ENCODE measurements around the gene DNAH7. TPM values are rescaled to one million over a fixed set of nuclear protein-coding genes. Genes with fewer than 3 reads are reported as not detected.

DNAH7 gene
- total and polyA plus RNA-seq, 4 experiments from 2014 or later = not detected

DNA sequence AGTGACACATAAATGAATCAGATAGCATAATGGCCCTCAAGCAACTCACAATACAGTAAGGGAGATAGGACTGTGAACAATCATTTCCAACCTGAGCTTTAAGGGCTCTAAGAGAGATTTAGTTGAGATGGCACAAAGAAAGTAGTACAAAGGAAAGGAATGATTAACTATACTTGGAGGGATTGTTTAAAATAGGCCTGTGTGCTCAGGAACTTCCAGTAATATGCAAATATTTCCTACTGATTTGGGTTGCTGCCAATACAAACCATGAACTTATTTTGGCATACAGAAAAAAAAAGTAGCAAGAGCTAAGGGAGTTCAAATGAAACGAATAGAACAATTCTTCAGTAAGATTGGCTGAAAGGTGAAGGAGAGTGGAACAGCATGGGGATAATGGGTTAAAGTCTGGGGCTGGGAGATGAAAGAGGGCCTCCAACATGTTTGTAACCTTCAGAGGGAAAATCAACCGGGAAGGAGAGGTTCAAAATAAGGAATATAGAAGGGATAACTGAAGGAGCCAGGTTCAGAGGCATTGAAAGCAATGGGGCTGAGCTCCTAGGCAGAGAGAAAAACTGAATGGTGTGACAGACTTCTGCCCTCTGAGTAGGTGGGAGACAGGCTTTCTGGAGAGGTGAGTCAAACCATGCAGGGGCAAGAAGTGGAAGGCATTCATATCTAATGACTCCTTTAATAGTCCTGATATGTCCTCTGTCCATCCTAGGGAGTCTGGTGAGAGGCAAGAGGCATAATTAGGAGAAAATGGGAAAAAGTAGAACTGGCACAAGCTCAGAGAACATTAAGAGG is 83.5 kb downstream of the DNAH7 start:
- H3K27ac ChIP-seq (ENCODE audit: low read depth, low read length) = no peak overlapping the region
- CTCF ChIA-PET (ENCODE audit: partially characterized antibody) = no interaction called here
- no peak overlapping the region for H3K4me3 Mint-ChIP-seq

DNA sequence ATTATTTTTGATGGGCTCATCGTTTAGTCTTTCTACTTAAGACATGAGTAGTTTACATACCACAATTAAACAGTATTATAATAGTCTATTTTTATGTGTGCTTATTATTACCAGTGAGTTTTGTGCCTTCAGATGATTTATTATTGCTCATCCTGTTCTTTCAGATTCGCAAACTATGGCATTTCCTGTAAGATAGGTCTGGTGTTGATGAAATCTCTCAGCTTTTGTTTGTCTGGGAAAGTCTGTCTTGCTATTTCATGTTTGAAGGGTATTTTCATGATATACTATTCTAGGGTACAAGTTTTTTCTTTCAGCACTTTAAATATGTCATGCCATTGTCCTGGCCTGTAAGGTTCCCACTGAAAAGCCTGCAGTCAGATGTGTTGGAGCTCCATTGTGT is 101.3 kb downstream of the DNAH7 start:
- Mint-ChIP-seq H3K36me3 (no peaks in the 10 kb centered on the region), H3K27me3 (peaks cover 14 to 15% of the 10 kb centered on the region in 2 donors), H3K4me1 (peaks cover 0 to 3% (median 0%) of the 10 kb centered on the region in 4 donors), H3K27ac (no peak overlapping the region), H3K9me3 (no peaks in the 10 kb centered on the region), H3K4me3 (no peak overlapping the region)
- H3K27me3 ChIP-seq (ENCODE audit: insufficient read depth, low read length) = no peaks in the 10 kb centered on the region
- no peaks in the 10 kb centered on the region for H3K4me1 ChIP-seq (ENCODE audit: insufficient read depth, low read length)
- H3K4me3 ChIP-seq (ENCODE audit: low read length in 2 of 2) = no peak overlapping the region
- H3K27ac ChIP-seq (ENCODE audit: low read depth, low read length) = no peak overlapping the region
- no peak for DNase-seq
- no peaks in the 10 kb centered on the region for H3K36me3 ChIP-seq (ENCODE audit: insufficient read depth, low read length)
- ChIA-PET CTCF (ENCODE audit: partially characterized antibody) (no interaction called here), POLR2A (ENCODE audit: partially characterized antibody) (no interaction called here)
- intact Hi-C loops (cut with micrococcal nuclease) = no loop called here
- no peaks in the 10 kb centered on the region for H3K9me3 ChIP-seq (ENCODE audit: control insufficient read depth in 1 of 2, low read length in 2 of 2)

More for the DNA sequence above, 83.5 kb downstream of the DNAH7 start:
- H3K36me3 Mint-ChIP-seq = no peaks in the 10 kb centered on the region
- no peak overlapping the region for H3K27ac Mint-ChIP-seq
- peaks cover 5 to 12% (median 8%) of the 10 kb centered on the region in 4 donors for H3K4me1 Mint-ChIP-seq
- Histone ChIP-seq H3K4me3 (ENCODE audit: low read length in 2 of 2) (no peak overlapping the region), H3K4me1 (ENCODE audit: insufficient read depth, low read length) (no peaks in the 10 kb centered on the region), H3K9me3 (ENCODE audit: control insufficient read depth in 1 of 2, low read length in 2 of 2) (no peaks in the 10 kb centered on the region), H3K27me3 (ENCODE audit: insufficient read depth, low read length) (no peaks in the 10 kb centered on the region), H3K36me3 (ENCODE audit: insufficient read depth, low read length) (no peaks in the 10 kb centered on the region)
- no peak for DNase-seq
- intact Hi-C loops (cut with micrococcal nuclease) = no loop called here
- peaks cover 5 to 8% of the 10 kb centered on the region in 2 donors for H3K27me3 Mint-ChIP-seq
- POLR2A ChIA-PET (ENCODE audit: partially characterized antibody) = no interaction called here
- peaks cover 0 to 10% (median 2%) of the 10 kb centered on the region in 8 donors for H3K9me3 Mint-ChIP-seq

GRCh38 chr2:195961873-195962272 is 106.8 kb downstream of the DNAH7 start:
- peaks cover 7 to 10% of the 10 kb centered on the region in 2 donors for H3K27me3 Mint-ChIP-seq
- ChIA-PET POLR2A (ENCODE audit: partially characterized antibody) (no interaction called here), CTCF (ENCODE audit: partially characterized antibody) (no interaction called here)
- no peak overlapping the region for H3K4me3 ChIP-seq (ENCODE audit: low read length in 2 of 2)
- intact Hi-C loops (cut with micrococcal nuclease) = no loop called here
- H3K9me3 ChIP-seq (ENCODE audit: control insufficient read depth in 1 of 2, low read length in 2 of 2) = no peaks in the 10 kb centered on the region
- H3K27ac ChIP-seq (ENCODE audit: low read depth, low read length) = no peak overlapping the region
- no peak for DNase-seq
- H3K27me3 ChIP-seq (ENCODE audit: insufficient read depth, low read length) = no peaks in the 10 kb centered on the region
- H3K4me1 ChIP-seq (ENCODE audit: insufficient read depth, low read length) = no peaks in the 10 kb centered on the region
- H3K4me1 Mint-ChIP-seq = no peaks in the 10 kb centered on the region
- H3K36me3 ChIP-seq (ENCODE audit: insufficient read depth, low read length) = no peaks in the 10 kb centered on the region
- no peaks in the 10 kb centered on the region for H3K36me3 Mint-ChIP-seq
- H3K4me3 Mint-ChIP-seq = no peak overlapping the region
- no peaks in the 10 kb centered on the region for H3K9me3 Mint-ChIP-seq
- no peak overlapping the region for H3K27ac Mint-ChIP-seq

DNA sequence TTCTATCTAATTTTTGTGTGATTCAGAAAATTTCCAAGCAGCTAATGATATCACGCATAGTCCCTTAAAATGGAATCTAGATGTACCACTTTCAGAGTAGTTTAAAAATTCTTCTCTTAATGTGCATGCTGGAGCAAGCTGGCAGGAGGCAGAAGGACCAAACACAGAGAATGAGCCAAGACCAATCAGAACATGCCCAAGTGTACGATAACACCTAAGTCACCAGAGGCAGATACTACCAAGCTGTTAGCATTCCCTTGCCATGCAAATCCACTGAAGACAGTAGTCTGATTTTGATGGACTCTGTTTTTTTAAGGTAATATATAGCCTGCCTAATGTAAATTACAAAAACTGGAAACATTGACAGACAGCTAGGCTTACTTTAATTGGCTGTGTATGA is 109.3 kb downstream of the DNAH7 start:
- H3K36me3 ChIP-seq (ENCODE audit: insufficient read depth, low read length) = no peaks in the 10 kb centered on the region
- ChIA-PET CTCF (ENCODE audit: partially characterized antibody) (no interaction called here), POLR2A (ENCODE audit: partially characterized antibody) (no interaction called here)
- no peak for DNase-seq
- H3K4me1 ChIP-seq (ENCODE audit: insufficient read depth, low read length) = no peaks in the 10 kb centered on the region
- no peak overlapping the region for H3K4me3 Mint-ChIP-seq
- H3K9me3 Mint-ChIP-seq = peaks cover 0 to 4% (median under 1%) of the 10 kb centered on the region in 8 donors
- no peaks in the 10 kb centered on the region for H3K27me3 ChIP-seq (ENCODE audit: insufficient read depth, low read length)
- H3K9me3 ChIP-seq (ENCODE audit: control insufficient read depth in 1 of 2, low read length in 2 of 2) = no peaks in the 10 kb centered on the region
- H3K4me1 Mint-ChIP-seq = no peaks in the 10 kb centered on the region
- intact Hi-C loops (cut with micrococcal nuclease) = no loop called here
- H3K36me3 Mint-ChIP-seq = no peaks in the 10 kb centered on the region
- H3K27ac ChIP-seq (ENCODE audit: low read depth, low read length) = no peak overlapping the region
- peaks cover 3 to 5% of the 10 kb centered on the region in 2 donors for H3K27me3 Mint-ChIP-seq
- H3K4me3 ChIP-seq (ENCODE audit: low read length in 2 of 2) = no peak overlapping the region
- H3K27ac Mint-ChIP-seq = no peak overlapping the region

- H3K27me3 Mint-ChIP-seq = peaks cover 3 to 7% of the 10 kb centered on the region in 2 donors
- no peak overlapping the region for H3K27ac ChIP-seq (ENCODE audit: low read depth, low read length)
Observed at GRCh38 chr2:195956725-195957124, 111.9 kb downstream of the DNAH7 start.

GRCh38 chr2:195945056-195945455 is 123.6 kb downstream of the DNAH7 start:
- H3K4me1 ChIP-seq (ENCODE audit: insufficient read depth, low read length) = no peaks in the 10 kb centered on the region
- H3K27ac Mint-ChIP-seq = no peak overlapping the region
- no peaks in the 10 kb centered on the region for H3K36me3 Mint-ChIP-seq
- POLR2A ChIA-PET (ENCODE audit: partially characterized antibody) = no interaction called here
- CTCF ChIA-PET (ENCODE audit: partially characterized antibody) = no interaction called here
- no peaks in the 10 kb centered on the region for H3K36me3 ChIP-seq (ENCODE audit: insufficient read depth, low read length)
- H3K27ac ChIP-seq (ENCODE audit: low read depth, low read length) = no peak overlapping the region
- H3K4me3 ChIP-seq (ENCODE audit: low read length in 2 of 2) = no peak overlapping the region
- H3K9me3 Mint-ChIP-seq = peaks cover 3 to 15% (median 9%) of the 10 kb centered on the region in 8 donors
- DNase-seq = no peak
- H3K9me3 ChIP-seq (ENCODE audit: control insufficient read depth in 1 of 2, low read length in 2 of 2) = no peaks in the 10 kb centered on the region
- H3K27me3 ChIP-seq (ENCODE audit: insufficient read depth, low read length) = no peaks in the 10 kb centered on the region
- intact Hi-C loops (cut with micrococcal nuclease) = no loop called here
- H3K4me3 Mint-ChIP-seq = no peak overlapping the region
- H3K27me3 Mint-ChIP-seq = peaks cover 3 to 10% of the 10 kb centered on the region in 2 donors
- no peaks in the 10 kb centered on the region for H3K4me1 Mint-ChIP-seq

More at GRCh38 chr2:195956725-195957124, 111.9 kb downstream of the DNAH7 start:
- Histone ChIP-seq H3K36me3 (ENCODE audit: insufficient read depth, low read length) (no peaks in the 10 kb centered on the region), H3K4me1 (ENCODE audit: insufficient read depth, low read length) (no peaks in the 10 kb centered on the region), H3K4me3 (ENCODE audit: low read length in 2 of 2) (no peak overlapping the region), H3K9me3 (ENCODE audit: control insufficient read depth in 1 of 2, low read length in 2 of 2) (no peaks in the 10 kb centered on the region), H3K27me3 (ENCODE audit: insufficient read depth, low read length) (no peaks in the 10 kb centered on the region)
- ChIA-PET CTCF (ENCODE audit: partially characterized antibody) (no interaction called here), POLR2A (ENCODE audit: partially characterized antibody) (no interaction called here)
- DNase-seq = no peak
- no peak overlapping the region for H3K27ac Mint-ChIP-seq
- no peak overlapping the region for H3K4me3 Mint-ChIP-seq
- H3K9me3 Mint-ChIP-seq = peaks cover 2 to 21% (median 13%) of the 10 kb centered on the region in 8 donors
- intact Hi-C loops (cut with micrococcal nuclease) = no loop called here
- no peaks in the 10 kb centered on the region for H3K4me1 Mint-ChIP-seq
- H3K36me3 Mint-ChIP-seq = no peaks in the 10 kb centered on the region

GRCh38 chr2:195937176-195937575 is 131.5 kb downstream of the DNAH7 start:
- DNase-seq = no peak
- Mint-ChIP-seq H3K36me3 (no peaks in the 10 kb centered on the region), H3K27ac (no peak overlapping the region), H3K4me1 (no peaks in the 10 kb centered on the region), H3K4me3 (no peak overlapping the region), H3K9me3 (peaks cover 0 to 8% (median 2%) of the 10 kb centered on the region in 8 donors), H3K27me3 (peaks cover 0 to 6% of the 10 kb centered on the region in 2 donors)
- Histone ChIP-seq H3K4me3 (ENCODE audit: low read length in 2 of 2) (no peak overlapping the region), H3K36me3 (ENCODE audit: insufficient read depth, low read length) (no peaks in the 10 kb centered on the region), H3K27me3 (ENCODE audit: insufficient read depth, low read length) (no peaks in the 10 kb centered on the region), H3K9me3 (ENCODE audit: control insufficient read depth in 1 of 2, low read length in 2 of 2) (no peaks in the 10 kb centered on the region), H3K4me1 (ENCODE audit: insufficient read depth, low read length) (no peaks in the 10 kb centered on the region), H3K27ac (ENCODE audit: low read depth, low read length) (no peak overlapping the region)
- ChIA-PET CTCF (ENCODE audit: partially characterized antibody) (no interaction called here), POLR2A (ENCODE audit: partially characterized antibody) (no interaction called here)
- intact Hi-C loops (cut with micrococcal nuclease) = loop anchor here (5.0 kb wide), 2 partner anchors 275 to 1770 kb away; no protein-coding TSS in a partner anchor
